ENCODE measurements around the gene SSBP3. TPM values are rescaled to one million over a fixed set of nuclear protein-coding genes. Genes with fewer than 3 reads are reported as not detected.

Gene SSBP3
- total RNA-seq, 1 donor from 2014 or later = 6.6 TPM

DNA sequence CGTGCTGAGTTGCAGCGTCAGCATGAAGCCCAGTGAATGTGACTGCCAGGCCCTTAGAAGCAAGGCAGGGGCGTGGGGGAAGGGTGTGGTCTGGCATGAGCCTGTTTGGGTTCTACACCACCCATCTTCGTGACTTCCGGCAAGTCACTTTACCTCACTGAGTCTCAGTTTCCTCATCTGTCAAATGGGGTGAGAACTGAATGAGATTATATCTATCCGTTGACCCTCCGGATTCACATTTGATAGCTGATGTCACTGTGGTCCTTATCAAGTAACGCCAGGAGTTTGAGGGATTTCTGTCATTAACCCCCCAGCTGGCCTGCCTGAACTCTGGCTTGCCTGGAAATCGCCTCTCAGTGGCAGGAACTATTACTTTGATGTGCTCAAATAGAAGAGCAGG lies 190.7 kb downstream of the SSBP3 start:
- DNase-seq = no peak

DNA sequence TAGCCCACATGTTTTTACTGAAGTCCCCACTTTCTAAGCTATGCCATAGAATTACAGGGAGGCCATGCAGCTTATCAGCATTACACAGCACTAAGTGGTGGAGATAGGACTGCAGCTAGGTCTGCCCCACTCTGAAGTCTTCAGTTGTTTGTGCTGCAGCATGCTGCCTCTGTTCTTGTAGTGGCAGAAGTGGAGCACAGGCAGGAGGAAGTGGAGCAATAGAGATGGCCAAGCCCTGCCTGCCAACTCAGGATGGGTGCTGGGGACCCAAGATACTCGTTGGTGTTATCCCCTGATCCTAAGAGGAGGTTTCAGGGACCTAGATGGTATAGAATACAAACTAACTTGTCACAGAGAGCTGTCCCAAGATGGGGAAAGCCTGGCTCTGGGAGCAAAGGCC lies 193.3 kb downstream of the SSBP3 start:
- no peak for DNase-seq

DNA sequence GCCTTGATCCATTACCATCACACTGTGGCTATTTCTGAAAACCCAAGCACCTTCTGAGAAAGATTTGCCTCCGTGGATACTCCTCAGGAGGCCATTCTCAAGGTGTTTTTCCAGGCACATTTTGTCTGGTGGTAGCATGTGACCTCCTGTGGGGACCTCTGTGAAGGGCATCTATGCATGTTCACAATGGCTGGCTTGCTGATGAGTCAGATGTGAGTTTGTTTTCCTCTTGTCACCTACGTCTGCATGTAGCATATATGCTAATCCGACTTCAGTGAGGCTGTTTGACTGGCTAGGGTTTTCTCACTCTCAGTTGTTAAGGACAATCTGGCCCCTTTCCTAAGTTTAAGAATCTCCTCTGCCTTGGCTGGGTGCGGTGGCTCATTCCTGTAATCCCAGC lies 198.3 kb downstream of the SSBP3 start:
- peak; percentile 48 for DNase-seq

DNA sequence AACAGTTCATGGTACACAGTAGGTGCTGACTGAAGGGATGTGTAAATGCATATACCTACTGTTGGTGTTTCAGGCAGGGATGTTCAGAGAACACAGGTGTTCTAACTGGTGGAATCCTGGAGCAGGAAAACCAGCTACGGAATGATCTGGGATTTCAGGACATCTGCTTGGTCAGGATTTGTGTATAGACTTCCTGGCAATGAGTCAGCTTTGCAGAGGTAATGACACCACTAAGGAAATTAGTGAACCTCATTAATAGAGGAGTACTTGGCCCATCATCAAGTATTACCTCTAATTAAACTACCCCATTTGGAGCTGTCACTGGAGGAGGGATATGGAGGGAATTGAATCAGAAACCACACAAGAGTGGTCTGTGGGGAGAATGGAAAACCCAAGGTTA lies 198.9 kb downstream of the SSBP3 start:
- DNase-seq = peak; percentile 53

DNA sequence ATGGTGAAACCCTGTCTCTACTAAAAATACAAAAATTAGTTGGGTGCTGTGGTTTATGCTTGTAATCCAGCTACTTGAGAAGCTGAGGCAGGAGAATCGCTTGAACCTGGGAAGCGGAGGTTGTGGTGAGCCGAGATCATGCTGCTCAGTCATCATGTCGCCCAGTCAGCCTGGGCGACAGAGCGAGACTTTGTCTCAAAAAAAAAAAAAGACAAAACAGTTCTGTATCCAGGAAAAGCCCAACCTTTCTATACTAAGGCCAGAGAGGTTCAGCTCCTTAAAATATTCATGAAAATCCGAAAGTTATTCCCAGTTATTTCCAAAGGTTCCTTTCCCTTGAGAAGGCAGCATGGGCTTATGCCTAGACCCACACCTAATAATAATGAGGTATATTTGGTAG lies 202.0 kb downstream of the SSBP3 start:
- DNase-seq = no peak

DNA sequence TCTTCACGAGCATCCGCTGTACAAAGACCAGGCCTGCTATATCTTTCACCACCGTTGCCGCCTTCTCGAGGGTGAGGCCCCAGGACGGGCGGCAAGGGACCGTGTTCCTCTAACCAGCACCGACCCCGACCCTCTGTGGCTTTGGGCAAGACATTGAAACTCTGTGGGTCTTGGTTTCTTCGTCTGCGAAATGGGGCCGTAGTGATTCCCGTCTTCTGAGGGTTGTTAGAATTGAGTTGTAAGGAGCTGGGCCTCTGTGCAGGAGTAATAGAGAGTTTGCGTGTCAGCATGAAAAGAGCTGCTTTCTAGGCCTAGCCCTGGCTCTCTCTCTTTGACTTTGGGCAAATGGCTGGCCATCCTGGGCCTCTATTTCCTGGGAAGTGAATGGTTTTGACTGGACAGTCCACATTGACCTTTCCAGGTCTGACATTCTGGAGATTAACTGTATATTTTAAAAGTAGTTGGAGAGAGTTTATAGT lies 205.6 kb downstream of the SSBP3 start:
- DNase-seq = peak; percentile 26

DNA sequence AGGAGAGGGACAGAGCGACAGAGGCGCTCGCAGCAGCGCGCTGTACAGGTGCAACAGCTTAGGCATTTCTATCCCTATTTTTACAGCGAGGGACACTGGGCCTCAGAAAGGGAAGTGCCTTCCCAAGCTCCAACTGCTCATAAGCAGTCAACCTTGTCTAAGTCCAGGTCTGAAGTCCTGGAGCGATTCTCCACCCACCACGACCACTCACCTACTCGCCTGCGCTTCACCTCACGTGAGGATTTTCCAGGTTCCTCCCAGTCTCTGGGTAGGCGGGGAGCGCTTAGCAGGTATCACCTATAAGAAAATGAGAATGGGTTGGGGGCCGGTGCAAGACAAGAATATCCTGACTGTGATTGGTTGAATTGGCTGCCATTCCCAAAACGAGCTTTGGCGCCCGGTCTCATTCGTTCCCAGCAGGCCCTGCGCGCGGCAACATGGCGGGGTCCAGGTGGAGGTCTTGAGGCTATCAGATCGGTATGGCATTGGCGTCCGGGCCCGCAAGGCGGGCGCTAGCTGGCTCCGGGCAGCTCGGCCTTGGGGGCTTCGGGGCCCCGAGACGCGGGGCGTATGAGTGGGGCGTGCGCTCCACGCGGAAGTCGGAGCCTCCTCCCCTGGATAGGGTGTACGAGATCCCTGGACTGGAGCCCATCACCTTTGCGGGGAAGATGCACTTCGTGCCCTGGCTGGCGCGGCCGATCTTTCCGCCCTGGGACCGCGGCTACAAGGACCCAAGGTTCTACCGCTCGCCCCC lies 206.3 kb downstream of the SSBP3 start, which contains the start of the genes CYB5RL and MRPL37:
Gene CYB5RL (minus strand): TSS at position 266 of the 754 bp plus-strand sequence. CDS start 4,414 bp downstream, outside the sequence.
Gene MRPL37 (plus strand): TSS at position 403 of the 754 bp plus-strand sequence. CDS start 77 bp downstream, at position 480.
- DNase-seq = peak; percentile 98

DNA sequence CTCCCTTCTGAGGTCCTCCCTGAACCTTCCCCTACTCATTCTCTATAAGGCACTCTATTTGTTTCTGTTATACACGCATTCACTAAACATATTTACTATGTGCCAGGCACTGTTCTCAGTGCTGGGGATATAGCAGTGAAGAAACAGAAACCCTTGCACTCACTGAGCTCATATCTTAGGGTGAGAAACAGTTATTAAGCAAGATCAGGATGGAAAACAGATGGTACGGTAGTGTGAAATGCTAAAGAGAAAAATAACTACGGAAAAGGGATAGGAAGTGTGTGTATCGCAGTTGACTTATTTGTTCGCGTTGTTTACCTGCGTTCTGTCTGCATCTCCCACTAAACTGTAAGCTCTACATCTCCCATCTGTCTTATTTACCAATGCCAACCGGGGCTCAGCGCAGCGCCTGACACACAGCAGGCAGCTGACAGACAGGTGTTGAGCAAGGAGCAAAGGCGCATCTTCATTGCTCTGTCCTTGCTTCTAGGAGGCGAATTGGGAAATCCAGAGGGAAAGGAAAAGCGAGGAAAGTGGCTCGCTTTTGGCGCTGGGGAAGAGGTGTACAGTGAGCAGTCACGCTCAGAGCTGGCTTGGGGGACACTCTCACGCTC lies 206.9 kb downstream of the SSBP3 start:
- DNase-seq = no peak

DNA sequence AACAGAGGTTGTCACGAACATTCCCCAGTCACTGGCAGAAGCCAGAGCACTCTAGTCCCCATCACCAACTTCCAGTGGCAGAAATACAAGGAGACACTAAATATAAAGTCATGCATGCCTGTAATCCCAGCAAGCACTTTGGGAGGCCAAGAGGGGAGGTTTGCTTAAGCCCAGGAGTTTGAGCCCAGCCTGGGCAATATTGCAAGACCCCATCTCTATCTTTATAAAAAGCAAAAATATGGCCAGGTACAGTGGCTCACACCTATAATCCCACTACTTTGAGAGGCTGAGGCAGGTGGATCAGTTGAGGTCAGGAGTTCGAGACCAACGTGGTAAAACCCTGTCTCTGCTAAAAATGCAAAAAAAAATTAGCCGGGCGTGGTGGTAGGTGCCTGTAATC lies 212.7 kb downstream of the SSBP3 start:
- DNase-seq = no peak

DNA sequence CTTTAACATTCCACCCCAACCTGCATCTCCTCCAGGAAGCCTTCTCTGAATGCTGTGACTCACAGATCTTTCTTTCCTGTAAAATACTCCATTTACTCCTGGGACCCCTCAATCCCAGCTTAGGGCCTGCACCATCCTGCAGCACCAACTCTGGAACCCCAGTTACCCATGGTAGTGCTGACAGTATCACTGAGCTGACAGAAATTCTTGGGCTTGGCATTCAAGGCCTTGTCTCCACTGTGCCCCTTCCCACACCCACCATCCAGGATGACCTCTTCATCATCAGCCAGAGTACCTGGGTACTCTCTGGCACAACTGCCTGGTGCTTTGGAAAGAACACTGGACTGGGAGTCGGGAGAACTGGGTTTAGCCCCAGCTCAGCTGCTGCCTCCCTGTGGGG lies 214.7 kb downstream of the SSBP3 start:
- no peak for DNase-seq

DNA sequence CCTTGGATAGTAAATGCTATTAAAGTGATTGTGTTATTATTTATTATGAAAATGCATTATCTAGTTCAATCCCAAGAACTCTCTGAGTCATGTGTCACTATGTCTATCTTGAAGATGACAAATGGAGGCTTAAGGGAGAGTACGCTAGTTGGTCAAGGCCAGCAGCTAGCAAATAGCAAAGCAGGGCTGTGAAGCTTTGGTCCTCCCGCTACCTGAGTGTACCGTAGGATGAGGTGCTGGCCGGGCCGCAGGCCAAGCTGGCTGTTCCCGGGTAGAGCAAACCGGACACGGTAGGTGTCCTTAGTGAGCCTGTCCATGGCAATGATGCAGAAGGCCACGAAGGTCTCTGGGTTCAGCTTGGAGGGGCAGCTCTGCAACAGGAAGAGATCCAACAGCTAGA lies 215.7 kb downstream of the SSBP3 start:
- no peak for DNase-seq

DNA sequence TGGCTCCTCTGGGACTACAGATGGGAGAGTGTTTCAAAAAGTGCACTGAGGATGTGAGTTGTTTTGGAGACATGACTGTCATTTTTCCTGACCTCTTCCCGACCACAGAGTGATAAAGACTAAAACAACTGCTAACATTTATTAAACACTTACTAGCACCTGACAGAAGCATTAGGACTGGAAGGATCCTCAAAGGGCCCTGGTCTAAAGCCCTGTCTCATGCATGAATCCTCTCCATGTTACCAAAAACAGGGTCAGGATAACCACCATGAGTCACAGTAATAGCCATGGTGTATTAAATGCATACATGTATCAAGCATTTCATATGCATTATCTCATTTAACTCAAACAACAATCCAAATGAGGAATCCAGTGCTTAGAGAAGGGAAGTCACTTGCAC lies 217.9 kb downstream of the SSBP3 start:
- no peak for DNase-seq

DNA sequence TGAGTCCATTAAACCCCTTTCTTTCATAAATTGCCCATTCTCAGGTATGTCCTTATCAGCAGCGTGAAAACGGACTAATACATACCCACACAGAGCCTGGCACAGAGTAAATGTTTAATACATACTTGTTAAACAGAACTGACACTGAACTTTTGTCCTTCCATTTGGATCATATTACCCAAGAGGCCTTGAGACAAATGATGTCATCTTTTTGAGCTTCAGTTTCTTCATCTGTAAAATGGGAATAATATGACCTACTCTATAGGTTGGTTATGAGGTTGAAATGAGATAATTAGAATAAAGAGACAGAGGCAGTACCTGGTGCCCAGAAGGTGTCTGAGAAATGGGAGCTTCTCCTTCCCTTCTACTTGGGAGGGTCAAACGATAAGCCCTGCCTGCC lies 220.1 kb downstream of the SSBP3 start:
- DNase-seq = no peak

DNA sequence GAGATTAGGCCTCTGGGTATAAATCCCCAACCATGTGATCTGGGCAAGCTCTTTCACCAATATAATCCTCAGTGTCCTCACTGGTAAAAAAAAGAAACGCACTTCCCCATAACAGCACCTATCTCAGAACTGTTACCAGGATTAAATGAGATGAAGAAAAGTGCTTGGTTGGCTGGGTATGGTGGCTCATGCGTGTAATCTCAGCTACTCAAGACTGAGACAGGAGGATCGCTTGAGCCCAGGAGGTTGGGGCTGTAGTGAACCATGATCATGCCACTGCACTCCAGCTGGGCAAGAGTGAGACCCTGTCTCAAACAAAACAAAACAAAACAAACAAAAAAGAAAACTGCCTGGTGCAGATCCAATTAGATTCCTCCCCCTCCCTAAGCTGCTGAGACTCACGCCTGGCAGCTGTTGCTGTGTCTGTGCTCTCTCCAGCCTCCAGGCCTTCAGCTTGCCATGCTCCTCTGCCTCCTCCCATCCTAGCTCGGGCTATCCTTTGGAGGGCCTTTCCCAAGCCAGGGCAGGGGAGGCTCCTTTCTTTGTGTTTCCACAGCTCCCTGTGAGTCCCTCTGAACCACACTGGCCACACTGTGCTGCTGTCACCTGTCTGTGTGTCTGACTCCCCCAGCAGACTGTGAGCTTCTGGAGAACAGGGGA lies 225.4 kb downstream of the SSBP3 start:
- DNase-seq = no peak

DNA sequence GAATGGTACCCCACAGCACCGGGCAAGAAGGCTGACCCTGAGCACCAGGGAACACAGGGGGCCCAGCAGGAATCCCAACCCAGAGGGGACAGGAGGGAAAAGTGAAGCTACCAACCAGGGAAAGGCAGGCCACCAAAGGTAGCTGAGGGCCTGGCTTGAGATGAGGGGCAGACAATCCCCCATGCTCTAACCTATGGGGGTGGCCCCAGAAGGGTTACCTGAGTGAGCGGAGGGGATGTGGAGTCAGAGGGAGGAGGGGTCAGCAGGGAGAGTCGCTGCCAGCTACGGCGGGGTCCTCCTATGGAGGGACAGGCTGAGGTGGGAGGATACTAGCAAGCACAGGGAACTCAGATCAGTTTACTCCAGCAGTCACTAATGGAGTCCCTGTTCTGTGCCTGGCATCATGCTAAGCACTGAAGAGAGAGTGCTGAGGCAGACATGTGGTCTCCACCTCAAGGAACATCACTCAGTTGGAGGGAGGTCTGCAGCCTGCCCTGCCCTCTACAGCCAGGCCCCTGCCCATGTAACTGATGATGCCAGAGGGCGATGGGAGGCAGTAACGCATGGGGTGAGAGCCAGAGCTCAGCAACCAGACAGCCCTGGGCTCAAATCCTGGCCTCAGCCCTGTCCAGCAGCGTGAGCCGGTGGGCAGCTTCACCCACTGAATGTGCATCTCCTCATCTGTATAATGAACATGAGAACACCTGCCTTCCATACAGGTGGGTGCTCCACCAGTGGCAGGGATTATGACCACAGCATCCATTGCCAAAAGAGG lies 227.7 kb downstream of the SSBP3 start:
- no peak for DNase-seq

DNA sequence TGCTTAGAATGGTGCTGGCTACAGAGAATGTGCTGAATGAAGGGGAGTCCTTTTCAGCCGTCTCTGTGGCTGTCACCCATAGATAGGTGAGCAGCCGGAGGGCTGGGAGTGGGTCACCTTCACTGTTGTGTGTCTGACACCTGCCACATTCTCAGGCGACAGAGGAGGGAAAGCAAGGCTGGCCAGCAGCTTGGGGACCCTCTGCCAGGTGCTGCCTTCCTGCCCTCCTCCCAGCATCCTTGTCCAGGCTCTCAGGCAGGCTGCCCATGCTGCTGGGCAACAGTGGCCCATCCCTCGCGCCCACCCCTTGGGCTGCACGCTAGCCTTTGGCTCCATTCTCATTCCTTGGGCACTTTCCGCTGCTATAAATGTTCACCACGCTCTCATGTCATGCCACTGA lies 228.5 kb downstream of the SSBP3 start:
- no peak for DNase-seq

DNA sequence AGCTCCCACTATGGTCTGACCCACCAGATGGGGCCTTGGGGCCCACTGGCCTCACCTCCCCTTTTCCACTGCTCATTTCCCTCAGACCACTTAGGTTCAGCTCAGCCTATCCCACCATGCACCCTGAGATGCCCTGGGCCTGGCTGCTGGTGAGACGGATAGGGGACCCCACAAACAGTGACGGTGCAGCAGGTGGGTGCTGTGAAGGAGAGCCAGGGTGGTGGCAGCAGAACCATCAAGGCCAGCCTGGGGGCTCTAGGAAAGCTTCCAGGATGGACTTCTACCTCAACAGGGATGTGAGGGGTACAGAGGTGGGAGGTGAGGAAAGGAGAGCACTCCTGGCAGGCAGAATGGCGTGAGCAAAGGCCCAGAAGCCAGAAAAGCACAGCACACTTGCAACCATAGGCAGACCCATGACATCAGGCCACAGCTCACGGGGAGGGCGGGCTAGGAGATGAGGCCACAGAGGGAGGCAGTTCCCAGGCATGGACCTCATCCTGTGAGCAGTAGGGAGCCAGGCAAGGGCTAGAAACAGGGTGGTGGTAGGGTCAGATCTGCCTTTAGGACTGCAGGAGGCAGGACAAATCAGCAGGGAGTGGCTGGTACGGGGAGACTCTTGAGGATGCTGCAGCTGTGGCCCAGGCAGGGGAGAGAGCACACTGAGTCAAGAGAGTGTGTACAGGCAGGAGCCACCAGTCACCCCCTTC lies 229.4 kb downstream of the SSBP3 start:
- DNase-seq = no peak

Other genes with a start within 250 kb of the SSBP3 start
- 4.8 and 5.8 TPM in 2 replicates for gene CYB5RL, start 206.4 kb downstream of the SSBP3 start, total RNA-seq
- 47.5 and 61.2 TPM in 2 replicates for gene MRPL37, start 206.2 kb downstream of the SSBP3 start, total RNA-seq
- 1.0 and 3.0 TPM in 2 replicates for gene ACOT11, start 141.8 kb upstream of the SSBP3 start, total RNA-seq
- not detected in 2 replicates for gene FAM151A, start 217.1 kb upstream of the SSBP3 start, total RNA-seq
- gene MROH7, start 235.4 kb upstream of the SSBP3 start, total RNA-seq = 0.17 TPM in 1 of 2 replicates, not detected in the other

All from dermis blood vessel endothelial cell (primary cell).